CD4-positive, CD25-positive, alpha-beta regulatory T cell (primary cell): Measurements from ENCODE around the gene NCOR1. TPM values are rescaled to one million over a fixed set of nuclear protein-coding genes. Genes with fewer than 3 reads are reported as not detected.
A peak's percentile ranks its signal among the peaks of the same experiment; 100 is the strongest.

ENCODE experiments used
- ATAC-seq, 2 donors: fragments of 150-1000 bp; cut with Tn5 transposase; one replicate each; pipeline ENCODE4 v1.10.0; 2021; ENCODE audit warnings: low read depth in 2 of 2, moderate number of reproducible peaks in 2 of 2, moderate library complexity in 1 of 2
- DNase-seq, 3 donors: peaks; one replicate each; pipeline versions ENCODE4 v3.0.0 to v3.0.0-alpha.2; 2012 to 2022; ENCODE audit warnings: mixed read lengths in 1 of 3
- H3K27ac ChIP-seq: one replicate; pipeline ENCODE4 v1.7.0; 2013; ENCODE audit warnings: mild to moderate bottlenecking, low read length; ENCODE audit not compliant: insufficient read depth, poor library complexity, severe bottlenecking
- H3K27me3 ChIP-seq: one replicate; pipeline ENCODE4 v1.7.0; 2013; ENCODE audit warnings: low read length; ENCODE audit not compliant: control insufficient read depth, insufficient read depth
- H3K36me3 ChIP-seq: one replicate; pipeline ENCODE4 v1.7.0; 2013; ENCODE audit warnings: mild to moderate bottlenecking, low read length, moderate library complexity; ENCODE audit not compliant: control insufficient read depth, insufficient read depth
- H3K4me1 ChIP-seq: 2 replicates; pipeline ENCODE4 v1.7.0; 2013; ENCODE audit warnings: mild to moderate bottlenecking, low read length; ENCODE audit not compliant: insufficient read depth, control insufficient read depth, poor library complexity, severe bottlenecking
- H3K4me3 ChIP-seq: one replicate; pipeline ENCODE4 v1.7.0; 2013; ENCODE audit warnings: low read depth, mild to moderate bottlenecking, low read length, moderate library complexity
- H3K9me3 ChIP-seq, 2 experiments: 1 replicate in 1 of 2; 2 replicates in 1 of 2; pipeline ENCODE4 v1.7.0; 2013; ENCODE audit warnings: low read length in 2 of 2, mild to moderate bottlenecking in 1 of 2, moderate library complexity in 1 of 2; ENCODE audit not compliant: control insufficient read depth in 2 of 2
- H3K27ac Mint-ChIP-seq, 3 donors: one replicate each; pipeline ENCODE4 v1.8.0; 2020 to 2022; ENCODE audit warnings: mild to moderate bottlenecking in 3 of 3, mixed read lengths in 3 of 3, moderate library complexity in 2 of 3
- H3K27me3 Mint-ChIP-seq: one replicate; pipeline ENCODE4 v1.8.0; 2022; ENCODE audit warnings: mild to moderate bottlenecking, mixed read lengths
- H3K36me3 Mint-ChIP-seq: one replicate; pipeline ENCODE4 v1.8.0; 2020; ENCODE audit warnings: mixed read lengths
- H3K4me1 Mint-ChIP-seq, 4 donors: one replicate each; pipeline ENCODE4 v1.8.0; 2020 to 2022; ENCODE audit warnings: mixed read lengths in 4 of 4, mild to moderate bottlenecking in 1 of 4
- H3K4me3 Mint-ChIP-seq, 4 donors: one replicate each; pipeline ENCODE4 v1.8.0; 2020 to 2022; ENCODE audit warnings: mild to moderate bottlenecking in 4 of 4, mixed read lengths in 4 of 4, moderate library complexity in 3 of 4
- H3K9me3 Mint-ChIP-seq, 7 donors: one replicate each; pipeline ENCODE4 v1.8.0; 2020 to 2022; ENCODE audit warnings: mixed read lengths in 7 of 7, mild to moderate bottlenecking in 3 of 7, moderate library complexity in 2 of 7
- polyA plus RNA-seq, 4 donors: library from polyadenylated mRNA; unstranded; fragments of 300-500 nt; fragmentation: Illumina TruSeq; gene quantifications; one replicate each; pipeline ENCODE4 v1.2.3, GENCODE V29; 2021
- total RNA-seq: library from RNA; stranded (reverse); gene quantifications from one replicate; pipeline ENCODE4 v1.2.3, GENCODE V29; 2022

NCOR1 gene
- 216 TPM for total RNA-seq
- 10 to 100 TPM; 65.8 to 68.7 (median 67.0) TPM for polyA plus RNA-seq

DNA sequence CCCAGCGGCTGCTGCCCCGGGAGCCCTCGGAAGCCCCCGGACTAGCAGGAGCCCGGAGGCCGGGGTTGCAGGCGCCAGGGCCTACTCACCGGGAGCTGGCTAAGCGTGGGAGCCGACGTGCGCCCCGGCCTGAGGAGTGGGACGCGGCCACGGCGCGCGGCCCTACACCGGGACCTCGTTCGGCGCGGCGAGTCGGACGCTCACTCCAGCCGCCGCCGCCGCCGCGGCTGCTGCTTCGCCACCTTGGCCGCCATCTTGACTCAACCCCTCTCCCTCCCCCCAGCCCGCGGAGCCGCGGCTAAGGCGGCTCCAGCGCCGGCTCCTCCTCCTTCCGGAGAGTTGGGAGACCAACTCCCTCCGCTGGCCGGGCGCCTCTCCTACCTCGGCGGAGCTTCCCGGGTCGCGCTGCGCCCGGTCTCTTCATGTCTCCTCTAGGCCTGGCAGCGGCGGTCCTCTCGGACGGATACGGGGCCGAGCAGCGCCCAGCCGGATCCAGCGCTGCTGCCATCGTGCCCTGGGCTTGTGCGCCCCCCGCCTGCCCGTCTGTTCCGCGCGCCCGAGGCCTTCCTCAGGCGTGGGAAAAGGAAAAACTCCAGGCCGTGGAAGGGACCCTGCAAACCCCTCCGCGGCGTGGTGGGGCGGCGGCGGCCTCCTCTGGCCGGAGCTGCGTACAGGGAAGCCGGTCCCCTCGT, at the start of gene NCOR1:
NCOR1 (minus strand) TSS at position 262 of the 692 bp plus-strand sequence. CDS start 20,965 bp downstream, outside the sequence.
- Mint-ChIP-seq H3K4me1 (peaks cover 37 to 74% (median 54%) of the 10 kb centered on the region in 4 donors), H3K4me3 (peak within 1 kb of the TSS; percentile 93 to 99 (median 97))

DNA sequence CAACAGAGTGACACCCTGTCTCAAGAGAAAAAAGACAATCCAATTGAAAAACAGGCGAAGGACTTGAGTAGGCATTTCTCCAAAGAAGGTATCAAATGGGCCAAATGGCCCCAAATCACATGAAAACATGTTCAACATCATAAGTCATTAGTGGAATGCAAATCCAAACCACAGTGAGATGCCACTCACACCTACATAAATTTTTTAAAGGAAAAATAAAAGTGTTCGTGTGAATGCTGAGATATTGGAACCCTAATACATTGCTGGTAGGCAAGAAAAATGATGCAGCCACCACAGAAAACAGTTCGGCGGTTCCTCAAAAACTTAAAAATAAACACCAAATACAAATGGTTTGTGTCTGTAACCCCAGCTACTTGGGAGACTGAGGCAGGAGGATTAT, 46.9 kb upstream of the NCOR1 start:
- H3K36me3 Mint-ChIP-seq = peaks cover 11% of the 10 kb centered on the region
- Histone ChIP-seq H3K27me3 (no peaks in the 10 kb centered on the region), H3K4me3 (no peak overlapping the region), H3K36me3 (peaks cover 4% of the 10 kb centered on the region), H3K4me1 (peaks cover 1% of the 10 kb centered on the region), H3K9me3 (no peaks in the 10 kb centered on the region), H3K27ac (no peak overlapping the region)
- ATAC-seq (no peak), DNase-seq (no peak)
- no peak overlapping the region for H3K27ac Mint-ChIP-seq
- H3K4me3 Mint-ChIP-seq = no peak overlapping the region
- H3K4me1 Mint-ChIP-seq = peaks cover 5 to 12% (median 8%) of the 10 kb centered on the region in 4 donors
- H3K9me3 Mint-ChIP-seq = no peaks in the 10 kb centered on the region
- peaks cover 5% of the 10 kb centered on the region for H3K27me3 Mint-ChIP-seq

More for the DNA sequence above, at the start of gene NCOR1:
- no peaks in the 10 kb centered on the region for H3K27me3 ChIP-seq
- Mint-ChIP-seq H3K9me3 (no peaks in the 10 kb centered on the region), H3K36me3 (no peaks in the 10 kb centered on the region), H3K27ac (peak within 1 kb of the TSS; percentile 90 to 95 (median 95)), H3K27me3 (no peaks in the 10 kb centered on the region)
- H3K9me3 ChIP-seq = no peaks in the 10 kb centered on the region
- H3K4me1 ChIP-seq = peaks cover 53% of the 10 kb centered on the region
- DNase-seq = peak; percentile 82 to 92 (median 86)
- peak within 1 kb of the TSS; percentile 99 for H3K4me3 ChIP-seq
- no peaks in the 10 kb centered on the region for H3K36me3 ChIP-seq
- peak; percentile 86 to 87 for ATAC-seq
- H3K27ac ChIP-seq = peak within 1 kb of the TSS; percentile 83

DNA sequence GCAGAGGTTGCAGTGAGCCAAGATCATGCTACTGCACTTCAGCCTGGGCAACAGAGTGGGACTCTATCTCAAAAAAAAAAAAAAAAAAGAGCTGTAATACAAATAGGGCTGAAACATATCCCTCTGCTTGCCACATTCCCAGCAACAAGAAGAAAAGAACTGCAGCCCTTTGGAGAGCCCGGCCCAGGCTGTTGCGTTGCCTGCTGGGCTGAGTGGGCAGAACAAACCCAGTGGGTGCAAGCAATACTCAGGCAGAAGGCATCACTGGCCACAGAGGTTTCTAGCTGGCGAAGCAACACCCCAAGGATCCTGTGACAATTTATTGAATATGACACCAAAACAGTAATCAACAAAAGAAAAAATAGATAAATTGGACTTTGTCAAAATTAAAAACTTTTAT, 45.7 kb upstream of the NCOR1 start:
- ATAC-seq (no peak), DNase-seq (no peak)
- H3K9me3 Mint-ChIP-seq = no peaks in the 10 kb centered on the region
- Histone ChIP-seq H3K36me3 (peaks cover 4% of the 10 kb centered on the region), H3K4me1 (no peaks in the 10 kb centered on the region), H3K9me3 (no peaks in the 10 kb centered on the region), H3K27me3 (no peaks in the 10 kb centered on the region), H3K27ac (no peak overlapping the region), H3K4me3 (no peak overlapping the region)
- H3K27ac Mint-ChIP-seq = no peak overlapping the region
- no peak overlapping the region for H3K4me3 Mint-ChIP-seq
- H3K27me3 Mint-ChIP-seq = peaks cover 5% of the 10 kb centered on the region
- peaks cover 0 to 8% (median 3%) of the 10 kb centered on the region in 4 donors for H3K4me1 Mint-ChIP-seq
- peaks cover 11% of the 10 kb centered on the region for H3K36me3 Mint-ChIP-seq

DNA sequence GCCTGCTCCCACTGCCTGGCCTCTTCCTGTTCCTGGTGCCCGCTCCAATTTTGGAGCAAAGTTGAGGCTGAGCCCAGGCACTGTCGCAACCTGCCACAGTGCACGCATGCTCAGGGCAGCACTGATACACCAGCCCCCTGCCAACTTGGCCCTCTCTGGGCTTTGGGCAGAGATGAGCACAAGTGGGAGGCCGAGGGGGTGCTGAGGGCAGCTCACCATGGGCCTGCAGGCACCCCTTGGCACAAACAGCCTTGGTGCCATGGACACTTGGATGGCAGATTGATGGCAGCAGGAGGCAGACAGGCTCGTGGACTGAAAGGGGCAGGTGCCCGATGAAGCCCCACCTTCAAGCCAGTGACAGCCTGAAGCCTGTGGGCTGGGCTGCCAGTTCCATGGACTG, 44.6 kb upstream of the NCOR1 start:
- H3K36me3 Mint-ChIP-seq = peaks cover 11% of the 10 kb centered on the region
- no peak overlapping the region for H3K4me3 ChIP-seq
- H3K4me1 Mint-ChIP-seq = peaks cover 0 to 11% (median 8%) of the 10 kb centered on the region in 4 donors
- no peaks in the 10 kb centered on the region for H3K9me3 ChIP-seq
- no peak overlapping the region for H3K27ac ChIP-seq
- no peaks in the 10 kb centered on the region for H3K4me1 ChIP-seq
- no peak overlapping the region for H3K27ac Mint-ChIP-seq
- H3K27me3 Mint-ChIP-seq = peaks cover 5% of the 10 kb centered on the region
- no peaks in the 10 kb centered on the region for H3K27me3 ChIP-seq
- H3K36me3 ChIP-seq = peaks cover 4% of the 10 kb centered on the region
- DNase-seq (no peak), ATAC-seq (no peak)
- H3K9me3 Mint-ChIP-seq = no peaks in the 10 kb centered on the region
- no peak overlapping the region for H3K4me3 Mint-ChIP-seq

DNA sequence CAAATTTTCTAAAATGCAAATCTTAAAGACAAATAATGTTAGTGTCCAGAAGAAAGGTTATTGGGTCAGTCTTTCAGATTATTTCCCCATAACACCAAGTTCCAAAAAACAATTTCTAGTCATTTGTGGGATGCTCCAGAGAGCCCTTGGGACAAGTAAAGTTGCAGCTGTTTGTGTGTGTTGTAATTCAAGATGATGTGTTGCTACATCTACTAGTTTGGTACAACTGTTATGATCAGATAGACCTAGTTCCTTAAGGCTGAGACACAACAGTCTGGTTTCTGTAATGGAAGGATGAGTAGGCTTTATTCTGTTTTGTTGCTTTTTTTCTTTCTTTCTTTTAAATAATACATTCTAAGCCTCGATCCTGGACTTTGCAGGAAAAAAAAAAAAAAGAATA, 43.6 kb upstream of the NCOR1 start:
- no peaks in the 10 kb centered on the region for H3K9me3 Mint-ChIP-seq
- H3K27me3 Mint-ChIP-seq = peaks cover 5% of the 10 kb centered on the region
- ATAC-seq = no peak
- H3K4me3 Mint-ChIP-seq = no peak overlapping the region
- Histone ChIP-seq H3K9me3 (no peaks in the 10 kb centered on the region), H3K36me3 (peaks cover 4% of the 10 kb centered on the region), H3K4me1 (no peaks in the 10 kb centered on the region), H3K27me3 (no peaks in the 10 kb centered on the region), H3K4me3 (no peak overlapping the region), H3K27ac (no peak overlapping the region)
- no peak for DNase-seq
- peaks cover 0 to 11% (median 9%) of the 10 kb centered on the region in 4 donors for H3K4me1 Mint-ChIP-seq
- H3K36me3 Mint-ChIP-seq = peaks cover 14% of the 10 kb centered on the region
- no peak overlapping the region for H3K27ac Mint-ChIP-seq

DNA sequence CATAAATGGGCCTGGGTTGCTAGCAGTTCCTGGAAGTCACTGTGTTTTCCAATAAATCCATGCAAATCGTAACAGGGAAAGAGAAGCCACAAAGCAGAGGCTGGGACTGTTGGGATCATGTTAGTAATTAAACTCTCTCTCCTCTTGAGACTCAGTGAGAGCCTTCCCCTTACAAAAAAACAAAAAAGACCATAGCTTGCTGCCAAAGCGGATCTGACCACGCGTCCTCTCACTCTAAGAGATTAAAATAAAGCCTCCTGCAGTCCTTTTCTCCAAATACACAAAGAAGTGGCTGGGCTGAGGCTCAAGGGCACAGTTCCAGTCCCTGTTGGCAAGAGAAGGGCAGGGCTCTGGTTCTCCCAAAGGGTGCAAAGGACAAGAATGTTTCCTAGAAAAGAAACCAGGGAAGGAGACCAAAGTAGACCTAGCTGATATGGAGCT, 40.2 kb upstream of the NCOR1 start:
- H3K27me3 ChIP-seq = no peaks in the 10 kb centered on the region
- no peak overlapping the region for H3K27ac ChIP-seq
- H3K36me3 Mint-ChIP-seq = peaks cover 25% of the 10 kb centered on the region
- H3K4me3 ChIP-seq = no peak overlapping the region
- DNase-seq (no peak), ATAC-seq (no peak)
- peak overlapping the region in 2 of 3 donors; percentile 17 to 42 for H3K27ac Mint-ChIP-seq
- H3K27me3 Mint-ChIP-seq = no peaks in the 10 kb centered on the region
- no peaks in the 10 kb centered on the region for H3K9me3 Mint-ChIP-seq
- no peak overlapping the region for H3K4me3 Mint-ChIP-seq
- H3K4me1 Mint-ChIP-seq = peaks cover 4 to 15% (median 10%) of the 10 kb centered on the region in 4 donors
- H3K4me1 ChIP-seq = no peaks in the 10 kb centered on the region
- no peaks in the 10 kb centered on the region for H3K9me3 ChIP-seq
- peaks cover 4% of the 10 kb centered on the region for H3K36me3 ChIP-seq

DNA sequence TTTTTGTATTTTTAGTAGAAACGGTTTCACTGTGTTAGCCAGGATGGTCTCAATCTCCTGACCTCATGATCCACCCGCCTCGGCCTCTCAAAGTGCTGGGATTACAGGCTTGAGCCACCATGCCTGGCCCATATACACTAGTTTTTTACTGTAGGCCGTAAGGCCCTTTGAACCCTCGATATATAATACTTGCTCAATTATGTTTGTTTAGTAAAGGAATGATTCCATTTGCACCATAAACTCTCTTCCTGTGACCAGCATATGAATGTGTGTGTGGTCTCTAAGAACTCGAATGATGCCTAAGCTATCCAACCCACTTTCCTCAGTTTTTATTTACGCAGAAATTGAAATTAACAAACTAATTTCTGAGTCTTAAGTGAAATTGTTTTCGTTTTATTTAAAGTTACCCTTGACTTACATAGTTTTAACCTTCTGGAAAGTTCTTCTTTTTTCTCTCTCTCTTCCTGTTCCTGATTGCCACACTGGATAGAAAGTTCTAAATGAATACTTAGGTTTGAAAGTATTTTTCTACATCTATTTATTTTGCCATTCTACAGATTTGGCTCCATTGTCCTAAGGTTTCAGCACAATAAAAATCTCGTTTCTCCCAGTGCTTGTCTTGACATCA, 39.6 kb upstream of the NCOR1 start:
- ATAC-seq = no peak
- no peaks in the 10 kb centered on the region for H3K27me3 Mint-ChIP-seq

More for the DNA sequence above, 39.6 kb upstream of the NCOR1 start:
- H3K36me3 Mint-ChIP-seq = peaks cover 22% of the 10 kb centered on the region
- no peak for DNase-seq
- H3K4me1 Mint-ChIP-seq = peaks cover 4 to 15% (median 10%) of the 10 kb centered on the region in 4 donors
- Histone ChIP-seq H3K9me3 (no peaks in the 10 kb centered on the region), H3K4me1 (no peaks in the 10 kb centered on the region), H3K36me3 (no peaks in the 10 kb centered on the region), H3K27me3 (no peaks in the 10 kb centered on the region), H3K27ac (no peak overlapping the region), H3K4me3 (no peak overlapping the region)
- H3K9me3 Mint-ChIP-seq = no peaks in the 10 kb centered on the region
- no peak overlapping the region for H3K4me3 Mint-ChIP-seq
- peak overlapping the region in 1 of 3 donors; percentile 42 for H3K27ac Mint-ChIP-seq
